ENCODE measurements around the gene RPS27L.

RPS27L gene

DNA sequence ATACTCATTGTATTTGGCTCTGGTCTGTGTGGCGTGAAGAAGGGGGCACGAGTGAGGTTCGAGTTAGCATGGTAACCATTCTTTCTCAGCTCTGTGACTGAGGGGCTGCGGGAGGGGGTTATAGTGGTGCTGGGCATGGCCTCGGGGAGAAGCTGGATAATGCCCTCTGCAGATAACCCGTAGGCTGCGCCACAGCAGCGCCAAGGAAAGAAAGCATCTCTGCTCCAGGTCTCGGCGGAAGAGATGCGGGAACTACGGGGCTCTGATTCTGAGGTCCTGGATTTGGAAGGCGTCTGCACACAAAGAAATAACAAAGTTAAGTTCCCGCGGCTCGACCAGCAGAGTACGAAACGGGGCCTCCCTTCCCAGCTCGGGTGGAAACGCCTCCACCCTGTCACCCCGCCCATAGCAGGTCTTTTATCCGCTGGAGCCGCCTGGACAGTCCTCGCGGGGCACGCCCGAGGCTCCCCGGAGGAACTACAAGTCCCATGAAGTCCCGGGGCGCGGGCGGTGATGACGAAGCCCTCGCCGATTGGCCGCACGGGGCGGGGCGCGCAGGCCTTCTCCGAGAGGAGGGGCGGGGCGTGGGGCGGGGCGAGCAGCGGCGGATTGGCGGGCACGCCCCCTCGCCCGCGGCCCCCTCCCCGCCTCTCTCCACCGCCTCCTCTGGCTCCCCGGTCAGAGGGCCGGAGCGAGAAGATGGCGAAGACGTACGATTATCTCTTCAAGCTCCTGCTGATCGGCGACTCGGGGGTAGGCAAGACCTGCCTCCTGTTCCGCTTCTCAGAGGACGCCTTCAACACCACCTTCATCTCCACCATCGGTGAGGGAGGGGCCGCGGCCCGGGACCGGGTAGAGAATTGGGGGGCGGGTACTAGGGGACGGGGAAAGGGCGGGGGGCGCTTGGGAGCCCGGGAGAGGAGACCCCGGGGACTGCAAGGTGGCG lies 31.9 kb upstream of the RPS27L start, which contains the start of gene RAB8B:
TSS of gene RAB8B (plus strand) at position 681 of the 946 bp plus-strand sequence. CDS start at position 700, 19 bp downstream.
- peak; percentile 96 for DNase-seq
- Histone ChIP-seq H3K36me3 (replicated peaks) (no peaks in the 10 kb centered on the region), H3K27me3 (replicated peaks) (no peaks in the 10 kb centered on the region), H3K27ac (peak within 1 kb of the TSS; percentile 14), H3K4me3 (ENCODE audit: low read depth, low read length) (peak within 1 kb of the TSS; percentile 83)
- in situ Hi-C loops (cut with HindIII; ENCODE audit: low pct_ligation_motif_present, low sequenced_read_pairs) = no loop called here
- TF ChIP-seq, protein P1, sequence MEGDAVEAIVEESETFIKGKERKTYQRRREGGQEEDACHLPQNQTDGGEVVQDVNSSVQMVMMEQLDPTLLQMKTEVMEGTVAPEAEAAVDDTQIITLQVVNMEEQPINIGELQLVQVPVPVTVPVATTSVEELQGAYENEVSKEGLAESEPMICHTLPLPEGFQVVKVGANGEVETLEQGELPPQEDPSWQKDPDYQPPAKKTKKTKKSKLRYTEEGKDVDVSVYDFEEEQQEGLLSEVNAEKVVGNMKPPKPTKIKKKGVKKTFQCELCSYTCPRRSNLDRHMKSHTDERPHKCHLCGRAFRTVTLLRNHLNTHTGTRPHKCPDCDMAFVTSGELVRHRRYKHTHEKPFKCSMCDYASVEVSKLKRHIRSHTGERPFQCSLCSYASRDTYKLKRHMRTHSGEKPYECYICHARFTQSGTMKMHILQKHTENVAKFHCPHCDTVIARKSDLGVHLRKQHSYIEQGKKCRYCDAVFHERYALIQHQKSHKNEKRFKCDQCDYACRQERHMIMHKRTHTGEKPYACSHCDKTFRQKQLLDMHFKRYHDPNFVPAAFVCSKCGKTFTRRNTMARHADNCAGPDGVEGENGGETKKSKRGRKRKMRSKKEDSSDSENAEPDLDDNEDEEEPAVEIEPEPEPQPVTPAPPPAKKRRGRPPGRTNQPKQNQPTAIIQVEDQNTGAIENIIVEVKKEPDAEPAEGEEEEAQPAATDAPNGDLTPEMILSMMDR (IDR thresholded peaks at IDR 0.05; ENCODE audit: low read depth, low read length, missing control alignments) = no peak

DNA sequence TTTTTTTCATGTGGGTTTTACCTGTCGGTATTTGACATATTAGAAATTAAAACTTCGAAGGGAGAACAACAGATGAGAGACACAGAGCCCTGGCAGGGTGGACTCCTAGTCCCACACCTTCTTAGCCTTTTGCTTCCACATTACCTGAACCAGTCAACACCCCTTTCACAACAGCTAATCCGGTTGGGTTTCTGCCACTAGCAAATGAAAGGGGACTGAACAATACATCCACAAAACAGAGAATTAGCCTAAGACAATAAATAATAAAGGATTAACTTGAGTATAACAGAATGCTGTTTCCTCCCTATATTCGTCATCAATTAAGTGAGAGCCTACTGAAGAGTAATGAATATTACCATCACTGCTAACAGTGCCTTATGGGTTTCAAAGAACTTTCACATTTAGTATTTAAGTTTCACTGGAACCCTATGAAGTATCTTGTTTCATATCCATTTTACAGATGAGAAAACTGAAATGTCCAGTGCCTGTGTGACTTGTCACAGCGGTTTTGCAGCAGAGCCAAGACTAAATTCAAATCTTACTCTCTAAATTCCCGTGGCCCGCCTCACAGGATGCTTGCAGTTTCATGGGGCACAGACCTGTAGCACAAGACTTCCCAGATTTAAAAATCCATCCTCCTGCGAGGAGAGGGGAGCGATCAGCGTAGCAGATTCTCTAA lies 31.1 kb upstream of the RPS27L start:
- in situ Hi-C loops (cut with HindIII; ENCODE audit: low pct_ligation_motif_present, low sequenced_read_pairs) = no loop called here
- Histone ChIP-seq H3K4me3 (ENCODE audit: low read depth, low read length) (peak overlapping the region; percentile 66), H3K27me3 (replicated peaks) (no peaks in the 10 kb centered on the region), H3K27ac (peak overlapping the region; percentile 2), H3K36me3 (replicated peaks) (no peaks in the 10 kb centered on the region)
- TF ChIP-seq, protein P1 (IDR thresholded peaks at IDR 0.05; ENCODE audit: low read depth, low read length, missing control alignments) = no peak
- no peak for DNase-seq

DNA sequence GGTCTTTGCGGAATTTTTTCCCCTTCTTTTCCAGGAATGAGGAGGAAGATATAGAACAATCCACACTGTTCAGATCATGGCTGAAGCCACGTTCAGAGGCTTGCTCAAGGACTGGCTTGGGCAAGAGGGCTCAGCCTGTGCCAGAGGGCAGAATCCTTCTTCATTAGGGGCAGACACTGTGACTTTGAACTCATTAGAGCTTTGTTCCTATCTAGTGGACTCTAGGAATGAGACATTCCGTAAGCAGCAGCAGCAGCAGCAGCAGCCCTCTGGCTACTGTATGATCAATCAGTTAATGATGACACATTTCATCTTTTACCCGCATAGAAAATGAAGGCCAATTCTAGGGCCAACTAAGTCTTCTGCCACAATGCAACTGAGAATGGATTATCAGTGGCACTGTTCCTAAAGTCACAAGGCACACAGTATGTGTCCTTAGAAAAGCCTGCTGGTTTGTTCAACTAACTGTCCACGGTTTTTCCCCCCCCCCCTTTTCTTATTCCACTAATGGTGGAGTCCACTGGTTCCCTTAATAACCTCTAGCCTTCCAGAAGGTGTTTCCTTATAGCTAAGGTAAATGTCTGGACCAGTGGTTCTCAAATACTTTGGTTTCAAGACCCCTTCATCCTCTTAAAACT lies 30.4 kb upstream of the RPS27L start:
- Histone ChIP-seq H3K27me3 (replicated peaks) (no peaks in the 10 kb centered on the region), H3K36me3 (replicated peaks) (no peaks in the 10 kb centered on the region), H3K4me3 (ENCODE audit: low read depth, low read length) (no peak overlapping the region), H3K27ac (no peak overlapping the region)
- no peak for DNase-seq
- TF ChIP-seq, protein P1 (IDR thresholded peaks at IDR 0.05; ENCODE audit: low read depth, low read length, missing control alignments) = no peak
- in situ Hi-C loops (cut with HindIII; ENCODE audit: low pct_ligation_motif_present, low sequenced_read_pairs) = no loop called here

DNA sequence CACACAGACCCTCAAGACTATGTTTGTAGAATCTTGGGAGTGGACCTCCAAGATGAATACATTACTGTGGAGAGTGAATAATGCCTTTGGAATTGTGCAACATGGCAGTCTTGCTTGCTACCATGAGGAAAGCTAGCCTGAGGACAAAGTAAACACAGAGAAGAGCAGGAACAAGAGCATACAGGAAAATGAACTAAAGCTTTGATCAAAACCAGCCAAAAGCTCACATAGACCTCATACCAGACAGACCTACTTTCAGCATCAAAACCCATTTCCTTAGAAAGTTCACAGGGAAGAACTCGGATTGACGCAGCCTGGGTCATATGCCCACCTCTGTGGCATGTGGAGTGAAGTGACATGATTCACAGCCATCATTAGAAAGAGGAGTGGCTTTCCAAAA lies 28.8 kb upstream of the RPS27L start:
- Histone ChIP-seq H3K36me3 (replicated peaks) (no peaks in the 10 kb centered on the region), H3K4me3 (ENCODE audit: low read depth, low read length) (no peak overlapping the region), H3K27ac (no peak overlapping the region), H3K27me3 (replicated peaks) (no peaks in the 10 kb centered on the region)
- in situ Hi-C loops (cut with HindIII; ENCODE audit: low pct_ligation_motif_present, low sequenced_read_pairs) = no loop called here
- DNase-seq = no peak
- TF ChIP-seq, protein P1 (IDR thresholded peaks at IDR 0.05; ENCODE audit: low read depth, low read length, missing control alignments) = no peak

DNA sequence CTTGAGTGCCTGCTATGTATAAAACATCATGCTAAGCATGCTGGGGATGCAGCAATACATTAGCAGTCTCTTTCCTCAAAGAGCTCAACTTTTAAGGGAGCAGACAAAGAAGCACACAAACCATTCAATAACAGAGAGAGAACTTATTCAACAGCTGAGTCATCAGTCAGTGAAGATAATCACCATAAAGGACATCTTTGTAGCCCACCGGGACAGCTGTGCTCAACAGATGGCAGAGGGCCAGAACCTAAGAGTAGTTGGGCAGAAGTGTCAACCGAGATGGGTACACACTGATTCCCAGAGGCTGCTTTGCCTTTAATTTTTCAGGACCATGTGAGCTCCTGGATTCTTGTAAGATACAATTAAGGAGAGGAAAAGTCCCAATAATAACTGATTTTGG lies 27.9 kb upstream of the RPS27L start:
- H3K36me3 ChIP-seq (replicated peaks) = no peaks in the 10 kb centered on the region
- TF ChIP-seq, protein P1 (IDR thresholded peaks at IDR 0.05; ENCODE audit: low read depth, low read length, missing control alignments) = no peak
- H3K27me3 ChIP-seq (replicated peaks) = no peaks in the 10 kb centered on the region
- no peak overlapping the region for H3K4me3 ChIP-seq (ENCODE audit: low read depth, low read length)
- in situ Hi-C loops (cut with HindIII; ENCODE audit: low pct_ligation_motif_present, low sequenced_read_pairs) = no loop called here
- DNase-seq = no peak
- H3K27ac ChIP-seq = no peak overlapping the region
